HG03354 (cell line): ENCODE data around the gene DENND4A.
"Not testable (repeated sequence)": the region's sequence is repeated elsewhere in the genome, so short reads cannot be mapped to it uniquely, and the experiment has no call there.

Experiments
- ATAC-seq: cut with Tn5 transposase; IDR thresholded peaks from one replicate; pipeline ENCODE4 v1.9.1; 2021; ENCODE audit warnings: mild to moderate bottlenecking; ENCODE audit not compliant: unreplicated experiment, poor library complexity, severe bottlenecking

DENND4A gene

GRCh38 chr15:65791335-65792137 lies 557 bp downstream of the DENND4A start:
- peak; percentile 3 for ATAC-seq

- ATAC-seq: no peak
Observed at GRCh38 chr15:65790694-65791334, 1.3 kb downstream of the DENND4A start.

GRCh38 chr15:65789759-65790425 lies 2.2 kb downstream of the DENND4A start:
- no peak for ATAC-seq

- ATAC-seq: no peak
Observed at GRCh38 chr15:65789105-65789504, 3.0 kb downstream of the DENND4A start.

- no peak for ATAC-seq
Observed at GRCh38 chr15:65787260-65787659, 4.8 kb downstream of the DENND4A start.

GRCh38 chr15:65785151-65785550 lies 6.9 kb downstream of the DENND4A start:
- no peak for ATAC-seq

GRCh38 chr15:65783872-65784271 lies 8.2 kb downstream of the DENND4A start:
- no peak for ATAC-seq

- ATAC-seq: no peak
Observed at GRCh38 chr15:65782096-65782495, 10.0 kb downstream of the DENND4A start.

GRCh38 chr15:65778701-65779100 lies 13.4 kb downstream of the DENND4A start:
- ATAC-seq: not testable (repeated sequence)

GRCh38 chr15:65778269-65778668 lies 13.8 kb downstream of the DENND4A start:
- no peak for ATAC-seq

- no peak for ATAC-seq
Observed at GRCh38 chr15:65777843-65778242, 14.2 kb downstream of the DENND4A start.

- no peak for ATAC-seq
Observed at GRCh38 chr15:65777053-65777452, 15.0 kb downstream of the DENND4A start.

- peak; percentile 58 for ATAC-seq
Observed at GRCh38 chr15:65773386-65774111, 18.5 kb downstream of the DENND4A start.

- ATAC-seq: no peak
Observed at GRCh38 chr15:65772930-65773329, 19.2 kb downstream of the DENND4A start.

GRCh38 chr15:65771870-65772269 lies 20.2 kb downstream of the DENND4A start:
- ATAC-seq: no peak

GRCh38 chr15:65769482-65769881 lies 22.6 kb downstream of the DENND4A start:
- no peak for ATAC-seq

- ATAC-seq: no peak
Observed at GRCh38 chr15:65767895-65768294, 24.2 kb downstream of the DENND4A start.

GRCh38 chr15:65767264-65767595 lies 24.9 kb downstream of the DENND4A start:
- ATAC-seq: no peak

GRCh38 chr15:65766422-65767263 lies 25.4 kb downstream of the DENND4A start:
- no peak for ATAC-seq
